Smooth muscle cell (in vitro differentiated cells): Measurements from ENCODE around the gene ARHGAP15. TPM values are rescaled to one million over a fixed set of nuclear protein-coding genes. Genes with fewer than 3 reads are reported as not detected.

ENCODE experiments used
- DNase-seq: peaks from one replicate; lab custom pipeline; 2025; ENCODE audit not compliant: unreplicated experiment; lab: John Stamatoyannopoulos, UW
- H2AFZ ChIP-seq: fragments of 200-600 bp; sonication (generic); 2 replicates; pipeline ENCODE4 v1.6.0; 2016; ENCODE audit warnings: antibody characterized with exemption, low read depth, mild to moderate bottlenecking
- H3F3A ChIP-seq: fragments of 200-600 bp; sonication (generic); 2 replicates; pipeline ENCODE4 v1.6.0; 2017; ENCODE audit warnings: antibody characterized with exemption, low read depth
- H3K27ac ChIP-seq: fragments of 200-600 bp; sonication (generic); 2 replicates; pipeline ENCODE4 v1.5.1; 2016; ENCODE audit warnings: low read depth, mild to moderate bottlenecking
- H3K27me3 ChIP-seq: fragments of 200-600 bp; sonication (generic); 2 replicates; pipeline ENCODE4 v1.6.1; 2016; ENCODE audit warnings: low read depth, mild to moderate bottlenecking
- H3K36me3 ChIP-seq: fragments of 200-600 bp; sonication (generic); 2 replicates; pipeline ENCODE4 v1.5.1; 2016; ENCODE audit warnings: low read depth
- H3K4me1 ChIP-seq: fragments of 200-600 bp; sonication (generic); 2 replicates; pipeline ENCODE4 v1.5.1; 2016; ENCODE audit warnings: low read depth
- H3K4me2 ChIP-seq: fragments of 200-600 bp; sonication (generic); 2 replicates; pipeline ENCODE4 v1.6.0; 2016; ENCODE audit warnings: mild to moderate bottlenecking
- H3K4me3 ChIP-seq: fragments of 200-600 bp; sonication (generic); 2 replicates; pipeline ENCODE4 v1.5.1; 2016; ENCODE audit warnings: mild to moderate bottlenecking
- H3K79me2 ChIP-seq: fragments of 200-600 bp; sonication (generic); 2 replicates; pipeline ENCODE4 v1.6.0; 2016; ENCODE audit warnings: low read depth, mild to moderate bottlenecking
- H3K9ac ChIP-seq: fragments of 200-600 bp; sonication (generic); 2 replicates; pipeline ENCODE4 v1.6.0; 2016; ENCODE audit warnings: low read depth
- H3K9me3 ChIP-seq: fragments of 200-600 bp; sonication (generic); replicated peaks from 2 replicates; pipeline ENCODE4 v1.5.1; 2016; ENCODE audit warnings: low read depth
- H4K20me1 ChIP-seq: fragments of 200-600 bp; sonication (generic); 2 replicates; pipeline ENCODE4 v1.6.0; 2016; ENCODE audit warnings: low read depth
- CTCF ChIP-seq: fragments of 200-600 bp; sonication (generic); IDR thresholded peaks from 2 replicates; pipeline ENCODE4 v1.5.1; 2017; ENCODE audit warnings: borderline replicate concordance, mild to moderate bottlenecking, antibody characterized with exemption; ENCODE audit not compliant: insufficient read depth, poor library complexity, severe bottlenecking
- WGBS: methylation state at CpG from one replicate; pipeline ENCODE4 v1.1.7; 2016; ENCODE audit warnings: low lambda C conversion rate; 5-methylcytosine and 5-hydroxymethylcytosine counted together
- polyA plus RNA-seq: library from polyadenylated mRNA; unstranded; fragments of >200 nt; fragmentation: Nextera tagmentation; extraction: Ambion mirVana; gene quantifications from 2 replicates; pipeline ENCODE4 v1.2.1, GENCODE V29; 2016
- total RNA-seq: library from RNA; depleted of rRNA; stranded (reverse); fragments of >200 nt; gene quantifications from 2 replicates; pipeline ENCODE4 v1.2.3, GENCODE V29; 2014

The ARHGAP15 gene
- total and polyA plus RNA-seq, 2 experiments from 2014 or later = not detected

GRCh38 chr2:143564419-143564818 is 435.2 kb downstream of the ARHGAP15 start:
- Histone ChIP-seq H3K4me1 (no peaks in the 10 kb centered on the region), H3K9me3 (no peaks in the 10 kb centered on the region), H3F3A (no peaks in the 10 kb centered on the region), H2AFZ (no peak overlapping the region), H3K4me3 (no peak overlapping the region), H3K36me3 (no peaks in the 10 kb centered on the region), H3K27ac (no peak overlapping the region), H4K20me1 (no peaks in the 10 kb centered on the region), H3K4me2 (no peak overlapping the region), H3K9ac (no peak overlapping the region), H3K79me2 (no peaks in the 10 kb centered on the region), H3K27me3 (no peaks in the 10 kb centered on the region)
- WGBS = 97% methylated on average over 2 of the region's 2 CpGs
- no peak for TF ChIP-seq CTCF
- DNase-seq = no peak

GRCh38 chr2:143571747-143572146 is 442.5 kb downstream of the ARHGAP15 start:
- 96% methylated on average over 1 of the region's 1 CpG for WGBS
- Histone ChIP-seq H3K79me2 (no peaks in the 10 kb centered on the region), H3K9me3 (no peaks in the 10 kb centered on the region), H3K4me1 (no peaks in the 10 kb centered on the region), H3K9ac (no peak overlapping the region), H3K27me3 (no peaks in the 10 kb centered on the region), H3K27ac (no peak overlapping the region), H3K4me2 (no peak overlapping the region), H3K4me3 (no peak overlapping the region), H3K36me3 (no peaks in the 10 kb centered on the region), H2AFZ (no peak overlapping the region), H4K20me1 (no peaks in the 10 kb centered on the region), H3F3A (no peaks in the 10 kb centered on the region)
- DNase-seq = no peak
- no peak for TF ChIP-seq CTCF

- DNase-seq = no peak
- Histone ChIP-seq H3K27ac (peak overlapping the region; percentile 55), H3K4me3 (no peak overlapping the region), H4K20me1 (no peaks in the 10 kb centered on the region), H2AFZ (no peak overlapping the region), H3K36me3 (no peaks in the 10 kb centered on the region), H3F3A (no peaks in the 10 kb centered on the region), H3K27me3 (no peaks in the 10 kb centered on the region), H3K79me2 (no peaks in the 10 kb centered on the region), H3K4me1 (no peaks in the 10 kb centered on the region), H3K4me2 (no peak overlapping the region), H3K9me3 (no peaks in the 10 kb centered on the region), H3K9ac (no peak overlapping the region)
- 80% methylated on average over 4 of the region's 4 CpGs for WGBS
- no peak for TF ChIP-seq CTCF
These were observed 443.2 kb downstream of the ARHGAP15 start for GRCh38 chr2:143572421-143572820.

GRCh38 chr2:143574069-143574468 is 444.9 kb downstream of the ARHGAP15 start:
- H3K36me3 ChIP-seq = no peaks in the 10 kb centered on the region
- H3K27ac ChIP-seq = no peak overlapping the region
- no peak overlapping the region for H3K4me3 ChIP-seq
- no peaks in the 10 kb centered on the region for H3K79me2 ChIP-seq
- no peaks in the 10 kb centered on the region for H3F3A ChIP-seq
- no peaks in the 10 kb centered on the region for H3K4me1 ChIP-seq
- no peak overlapping the region for H3K4me2 ChIP-seq
- no peak for DNase-seq
- H3K9ac ChIP-seq = no peak overlapping the region
- TF ChIP-seq CTCF = no peak
- H3K9me3 ChIP-seq = no peaks in the 10 kb centered on the region
- H2AFZ ChIP-seq = no peak overlapping the region
- H3K27me3 ChIP-seq = no peaks in the 10 kb centered on the region
- H4K20me1 ChIP-seq = no peaks in the 10 kb centered on the region
- 56% methylated on average over 1 of the region's 1 CpG for WGBS
